PC-3 (cell line): ENCODE results near the gene TMEM131. TPM values are rescaled to one million over a fixed set of nuclear protein-coding genes. Genes with fewer than 3 reads are reported as not detected.

Source experiments
- ATAC-seq: fragments of 200-7000 bp; cut with Tn5 transposase; 2 replicates; pipeline ENCODE4 v1.9.1; 2020; ENCODE audit warnings: mild to moderate bottlenecking, moderate library complexity
- BruUV-seq: library from RNA; stranded (reverse); fragments of 400-500 nt; replicated peaks from 2 replicates; lab custom pipeline; 2021; lab: Mats Ljungman, UMichigan
- CTCF ChIA-PET: fragments of 300-600 bp; sonication (Branson Sonifier 250); formaldehyde crosslinking; loops from one replicate; lab custom pipeline; 2022; ENCODE audit warnings: antibody characterized with exemption; lab: Charles Lee
- POLR2A ChIA-PET: fragments of 300-600 bp; sonication (Branson Sonifier 250); formaldehyde crosslinking; loops from one replicate; lab custom pipeline; 2022; ENCODE audit warnings: antibody characterized with exemption; ENCODE audit not compliant: unreplicated experiment; lab: Charles Lee
- DNase-seq: peaks from one replicate; pipeline ENCODE4 v3.0.0-alpha.2; 2015
- H2AFZ ChIP-seq: fragments of 300-600 bp; sonication (generic); 2 replicates; pipeline ENCODE4 v1.6.0; 2016; ENCODE audit warnings: antibody characterized with exemption, low read length
- H3F3A ChIP-seq: fragments of 300-600 bp; sonication (generic); one replicate; pipeline ENCODE4 v1.6.0; 2017; ENCODE audit warnings: antibody characterized with exemption, low read length, control low read depth, mild to moderate bottlenecking; ENCODE audit not compliant: unreplicated experiment
- H3K27ac ChIP-seq: fragments of 300-600 bp; sonication (generic); 2 replicates; pipeline ENCODE4 v1.5.1; 2016; ENCODE audit warnings: mild to moderate bottlenecking, low read length
- H3K27me3 ChIP-seq: fragments of 300-600 bp; sonication (generic); 2 replicates; pipeline ENCODE4 v1.6.1; 2016; ENCODE audit warnings: low read length, mixed read lengths
- H3K36me3 ChIP-seq: fragments of 300-600 bp; sonication (generic); 2 replicates; pipeline ENCODE4 v1.6.1; 2016; ENCODE audit warnings: low read depth, mixed run types, low read length, mixed read lengths
- H3K4me1 ChIP-seq: fragments of 300-600 bp; sonication (generic); 2 replicates; pipeline ENCODE4 v1.5.1; 2016; ENCODE audit warnings: low read length; ENCODE audit not compliant: insufficient read depth
- H3K4me2 ChIP-seq: fragments of 300-600 bp; sonication (generic); 2 replicates; pipeline ENCODE4 v1.6.0; 2016; ENCODE audit warnings: low read length
- H3K4me3 ChIP-seq: fragments of 300-600 bp; sonication (generic); 2 replicates; pipeline ENCODE4 v1.5.1; 2016; ENCODE audit warnings: mild to moderate bottlenecking, low read length, mixed read lengths
- H3K79me2 ChIP-seq: fragments of 300-600 bp; sonication (generic); 2 replicates; pipeline ENCODE4 v1.6.1; 2017; ENCODE audit warnings: low read length, mixed read lengths
- H3K9ac ChIP-seq: fragments of 300-600 bp; sonication (generic); 2 replicates; pipeline ENCODE4 v1.6.0; 2016; ENCODE audit warnings: mild to moderate bottlenecking, low read length
- H3K9me2 ChIP-seq: fragments of 300-600 bp; sonication (generic); replicated peaks from 2 replicates; pipeline ENCODE4 v1.6.1; 2016; ENCODE audit warnings: mixed run types, low read length, mixed read lengths
- H3K9me3 ChIP-seq: fragments of 300-600 bp; sonication (generic); 2 replicates; pipeline ENCODE4 v1.6.1; 2016; ENCODE audit warnings: low read length, mixed read lengths
- H4K20me1 ChIP-seq: fragments of 300-600 bp; sonication (generic); 2 replicates; pipeline ENCODE4 v1.6.1; 2016; ENCODE audit warnings: low read length, mixed read lengths
- CTCF ChIP-seq: fragments of 300-600 bp; sonication (generic); conservative IDR thresholded peaks from 2 replicates; pipeline ENCODE4 v1.5.1; 2017; ENCODE audit warnings: antibody characterized with exemption, low read depth, mild to moderate bottlenecking, low read length
- EZH2 ChIP-seq: fragments of 300-600 bp; sonication (generic); IDR thresholded peaks from one replicate; pipeline ENCODE4 v1.6.1; 2017; ENCODE audit warnings: antibody characterized with exemption, mild to moderate bottlenecking, low read length; ENCODE audit not compliant: unreplicated experiment
- EZH2phosphoT487 ChIP-seq: fragments of 300-600 bp; sonication (generic); IDR thresholded peaks from 2 replicates; pipeline ENCODE4 v1.6.1; 2018; ENCODE audit warnings: mild to moderate bottlenecking, antibody characterized with exemption, low read length, borderline replicate concordance
- intact Hi-C: fragments of 100-400 bp; cut with micrococcal nuclease; formaldehyde crosslinking; loops from 2 replicates; pipeline ENCODE4 v1.9.0; 2023
- total RNA-seq: library from RNA; depleted of rRNA; stranded (reverse); fragments of >200 nt; gene quantifications from 2 replicates; pipeline ENCODE4 v1.2.3, GENCODE V29; 2014

TMEM131 gene
- total RNA-seq, 1 experiment from 2014 or later = 21.1 TPM

- Histone ChIP-seq H3K27me3 (no peaks in the 10 kb centered on the region), H3K9me3 (no peaks in the 10 kb centered on the region), H3K9me2 (no peaks in the 10 kb centered on the region), H3K4me2 (no peak overlapping the region), H3F3A (no peaks in the 10 kb centered on the region), H3K4me1 (no peaks in the 10 kb centered on the region), H2AFZ (no peak overlapping the region), H4K20me1 (no peaks in the 10 kb centered on the region), H3K79me2 (no peaks in the 10 kb centered on the region), H3K9ac (no peak overlapping the region), H3K4me3 (no peak overlapping the region), H3K27ac (no peak overlapping the region), H3K36me3 (no peaks in the 10 kb centered on the region)
- ATAC-seq = no peak
- BruUV-seq = no TSS peak
- DNase-seq = no peak
- TF ChIP-seq EZH2 (no peak), EZH2phosphoT487 (no peak), CTCF (no peak)
- CTCF ChIA-PET = no interaction called here
- intact Hi-C loops = no loop called here
- POLR2A ChIA-PET = no interaction called here
Measured at GRCh38 chr2:97711394-97711711, 284.4 kb downstream of the TMEM131 start.

GRCh38 chr2:97708608-97709007 lies 287.1 kb downstream of the TMEM131 start:
- CTCF ChIA-PET = no interaction called here
- intact Hi-C loops = loop anchor here (10.0 kb wide), 1 partner anchor 676 kb away; no protein-coding TSS in a partner anchor

GRCh38 chr2:97708048-97708380 lies 287.7 kb downstream of the TMEM131 start:
- no peak overlapping the region for H3K4me3 ChIP-seq
- no peak overlapping the region for H3K27ac ChIP-seq
- no peaks in the 10 kb centered on the region for H3K27me3 ChIP-seq
- ATAC-seq (no peak), DNase-seq (no peak)
- ChIA-PET POLR2A (no interaction called here), CTCF (no interaction called here)
- BruUV-seq = no TSS peak
- H3K9me2 ChIP-seq = no peaks in the 10 kb centered on the region
- no peak overlapping the region for H3K4me2 ChIP-seq
- no peaks in the 10 kb centered on the region for H3K79me2 ChIP-seq
- H4K20me1 ChIP-seq = no peaks in the 10 kb centered on the region
- no peaks in the 10 kb centered on the region for H3F3A ChIP-seq
- no peak overlapping the region for H3K9ac ChIP-seq
- H2AFZ ChIP-seq = no peak overlapping the region
- TF ChIP-seq EZH2 = no peak
- no peak for TF ChIP-seq EZH2phosphoT487
- no peak for TF ChIP-seq CTCF
- intact Hi-C loops = loop anchor here (10.0 kb wide), 1 partner anchor 677 kb away; no protein-coding TSS in a partner anchor
- H3K36me3 ChIP-seq = no peaks in the 10 kb centered on the region
- H3K9me3 ChIP-seq = no peaks in the 10 kb centered on the region
- H3K4me1 ChIP-seq = no peaks in the 10 kb centered on the region

More at GRCh38 chr2:97708608-97709007, 287.1 kb downstream of the TMEM131 start:
- Histone ChIP-seq H4K20me1 (no peaks in the 10 kb centered on the region), H3K79me2 (no peaks in the 10 kb centered on the region), H3K9me3 (no peaks in the 10 kb centered on the region), H3K4me3 (no peak overlapping the region), H3K9ac (no peak overlapping the region), H3K27me3 (no peaks in the 10 kb centered on the region), H3F3A (no peaks in the 10 kb centered on the region), H3K4me1 (no peaks in the 10 kb centered on the region), H3K4me2 (no peak overlapping the region), H3K27ac (no peak overlapping the region), H3K9me2 (no peaks in the 10 kb centered on the region), H2AFZ (no peak overlapping the region), H3K36me3 (no peaks in the 10 kb centered on the region)
- POLR2A ChIA-PET = no interaction called here
- DNase-seq (no peak), ATAC-seq (no peak)
- TF ChIP-seq EZH2phosphoT487 (no peak), CTCF (no peak), EZH2 (no peak)
- BruUV-seq = no TSS peak
